NCI-H1092 (cell line): ENCODE data around the gene ZNF594.
"Not testable (repeated sequence)": the region's sequence is repeated elsewhere in the genome, so short reads cannot be mapped to it uniquely, and the experiment has no call there.

Experiments
- DNase-seq: peaks from one replicate; lab custom pipeline; 2025; lab: John Stamatoyannopoulos, UW

The ZNF594 gene

GRCh38 chr17:5201011-5201410 is 9.3 kb upstream of the ZNF594 start:
- DNase-seq, result no peak

DNA sequence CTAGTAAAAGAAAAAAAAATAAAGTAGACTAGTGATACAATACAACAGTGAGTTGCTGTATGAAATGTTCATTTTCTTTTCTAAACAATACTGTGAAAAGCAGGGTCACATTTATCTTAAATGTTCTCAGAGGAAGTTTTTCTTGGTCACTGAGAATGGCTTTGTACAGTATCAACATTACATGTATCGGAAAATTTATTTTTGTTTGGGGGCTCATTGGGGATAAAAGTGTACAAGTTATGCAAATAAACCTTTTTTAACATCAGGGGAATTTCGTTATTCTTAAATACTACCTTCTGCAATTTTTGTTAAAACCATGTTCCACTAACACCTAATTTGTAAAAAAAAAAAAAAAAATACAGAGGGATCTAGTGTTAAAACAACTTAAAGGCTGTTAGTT is 8.7 kb upstream of the ZNF594 start:
- no peak for DNase-seq

DNA sequence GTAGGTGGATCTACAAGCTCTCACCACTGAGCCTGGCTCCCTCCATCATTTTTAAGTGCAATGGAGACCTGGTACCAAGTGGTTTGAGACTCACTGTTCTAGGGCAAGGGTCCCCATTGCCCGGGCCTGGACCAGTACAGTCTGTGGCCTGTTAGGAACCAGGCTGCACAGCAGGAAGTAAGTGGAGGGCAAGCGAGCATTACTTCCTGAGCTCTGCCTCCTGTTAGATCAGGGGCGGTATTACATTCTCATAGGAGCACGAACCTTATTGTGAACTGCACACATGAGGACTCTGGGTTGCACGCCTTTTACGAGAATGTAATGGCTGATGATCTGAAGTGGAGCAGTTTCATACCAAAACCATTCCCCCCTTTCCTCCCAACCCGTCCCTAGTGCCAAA is 6.8 kb upstream of the ZNF594 start:
- no peak for DNase-seq

GRCh38 chr17:5194346-5194745 is 2.7 kb upstream of the ZNF594 start:
- no peak for DNase-seq

DNA sequence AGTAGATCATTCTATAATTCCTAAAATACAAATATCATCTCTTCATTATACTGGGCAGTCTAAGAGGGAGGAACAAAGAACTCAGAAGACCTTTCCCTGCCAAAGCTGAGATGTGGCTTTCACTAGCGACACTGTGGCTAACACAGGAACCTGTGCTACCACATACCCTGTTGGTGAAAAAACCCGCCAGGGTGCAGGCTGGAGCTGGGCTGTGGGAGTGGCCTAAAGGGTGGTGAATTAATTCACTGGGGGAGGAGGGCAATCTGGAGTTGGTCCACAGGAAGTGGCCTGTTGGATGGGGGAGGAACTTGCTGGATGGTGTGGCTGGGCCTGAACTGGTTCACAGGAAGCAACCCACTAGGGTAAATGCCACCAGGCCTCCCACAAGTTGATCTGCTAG is 7.4 kb downstream of the ZNF594 start:
- no peak for DNase-seq

GRCh38 chr17:5183410-5183793 is 8.3 kb downstream of the ZNF594 start:
- no peak for DNase-seq

GRCh38 chr17:5182597-5183409 is 8.9 kb downstream of the ZNF594 start:
- DNase-seq, result no peak

- no peak for DNase-seq
These were observed 10.0 kb downstream of the ZNF594 start for GRCh38 chr17:5181509-5182305.

DNA sequence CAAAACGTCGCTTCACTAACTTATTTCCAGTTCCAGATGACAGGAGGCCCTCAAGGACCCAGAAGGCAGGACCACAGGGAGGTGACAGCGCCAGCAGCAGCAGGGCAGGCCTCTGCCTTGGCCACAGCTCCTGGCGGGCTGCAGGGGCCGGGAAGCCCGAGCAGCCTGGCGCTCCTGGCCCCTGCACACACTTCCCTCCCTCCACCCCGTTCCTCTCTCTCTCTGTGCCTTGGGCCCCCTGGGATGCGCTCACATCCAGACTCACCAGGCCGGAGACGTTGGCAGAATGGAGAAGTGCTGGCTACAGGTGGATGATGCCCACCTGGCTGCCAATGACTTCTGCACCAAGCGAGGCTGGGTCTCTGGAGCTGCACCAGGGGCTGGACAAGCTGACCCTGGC is 12.7 kb downstream of the ZNF594 start:
- DNase-seq, result no peak

- not testable (repeated sequence) for DNase-seq
These were observed 16.6 kb downstream of the ZNF594 start for GRCh38 chr17:5175027-5175426.

DNA sequence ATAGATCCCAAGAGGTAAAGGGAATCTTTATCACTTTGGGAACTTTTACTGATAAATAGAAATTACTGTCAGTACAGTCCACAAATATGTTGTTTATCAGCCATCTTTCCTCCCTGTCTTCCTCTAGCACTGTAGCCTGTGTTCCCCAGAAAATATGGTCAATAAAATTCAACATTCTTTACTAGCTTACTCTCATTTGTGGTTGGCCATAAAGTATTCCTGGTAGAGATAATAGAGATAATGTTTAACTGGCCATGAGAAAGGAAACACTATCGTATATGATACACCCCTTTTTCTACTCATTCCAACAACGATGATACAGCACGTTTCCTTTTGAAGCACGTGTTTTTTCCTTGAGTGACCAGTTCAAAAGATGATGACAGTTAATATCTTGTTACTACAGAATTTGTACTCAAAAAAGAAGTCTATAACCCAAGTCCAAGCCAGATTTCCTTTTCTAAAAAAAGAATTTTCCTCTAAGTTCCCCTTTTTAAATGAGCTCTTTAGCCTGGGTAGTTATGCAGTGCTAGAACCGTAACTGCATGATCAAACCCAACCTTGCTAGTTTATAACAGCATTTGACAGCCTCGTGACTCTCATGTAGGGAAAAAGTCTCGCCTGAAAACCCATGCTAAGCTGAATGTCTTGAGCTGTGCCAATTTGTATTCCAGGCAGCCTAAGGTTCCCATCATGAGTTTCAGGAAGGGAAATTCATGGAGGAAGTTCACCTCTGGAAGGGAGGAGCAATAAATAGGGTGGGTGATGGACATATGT is 25.7 kb downstream of the ZNF594 start:
- DNase-seq, result not testable (repeated sequence)

DNA sequence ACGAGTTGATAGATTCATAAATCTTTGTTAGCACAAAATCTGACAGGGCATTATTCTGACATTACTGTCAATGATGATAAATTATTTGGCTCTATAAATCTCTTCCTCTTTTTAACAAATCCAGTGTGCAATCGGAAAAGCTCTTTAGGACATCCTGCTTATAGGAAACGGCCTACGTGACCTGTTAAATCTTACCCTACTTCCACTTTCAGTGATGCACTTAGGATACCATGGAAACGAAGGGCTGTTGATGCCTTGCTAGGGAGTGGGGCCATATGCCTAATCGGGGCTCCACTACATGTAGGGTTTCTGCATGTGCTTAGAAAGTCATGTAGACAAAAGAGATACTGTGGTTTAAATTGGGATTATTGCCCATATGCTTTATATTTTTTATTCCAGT is 27.2 kb downstream of the ZNF594 start:
- no peak for DNase-seq

DNA sequence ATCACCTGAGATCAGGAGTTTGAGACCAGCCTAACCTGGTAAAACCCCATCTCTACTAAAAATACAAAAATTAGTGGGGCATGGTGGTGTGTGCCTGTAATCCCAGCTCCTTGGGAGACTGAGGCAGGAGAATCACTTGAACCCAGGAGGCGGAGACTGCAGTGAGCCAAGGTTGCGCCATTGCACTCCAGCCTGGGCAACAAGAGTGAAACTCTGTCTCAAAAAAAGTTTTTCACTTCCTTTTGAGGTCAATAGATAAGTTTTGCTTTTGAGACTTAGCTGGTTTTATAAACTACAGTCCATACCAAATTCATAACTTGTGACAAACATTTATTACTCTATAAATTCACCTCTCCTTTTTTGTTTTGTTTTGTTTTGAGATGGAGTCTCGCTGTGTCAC is 29.9 kb downstream of the ZNF594 start:
- not testable (repeated sequence) for DNase-seq

GRCh38 chr17:5160702-5161101 is 31.0 kb downstream of the ZNF594 start:
- DNase-seq, result not testable (repeated sequence)

GRCh38 chr17:5146122-5146521 is 45.5 kb downstream of the ZNF594 start:
- not testable (repeated sequence) for DNase-seq

DNA sequence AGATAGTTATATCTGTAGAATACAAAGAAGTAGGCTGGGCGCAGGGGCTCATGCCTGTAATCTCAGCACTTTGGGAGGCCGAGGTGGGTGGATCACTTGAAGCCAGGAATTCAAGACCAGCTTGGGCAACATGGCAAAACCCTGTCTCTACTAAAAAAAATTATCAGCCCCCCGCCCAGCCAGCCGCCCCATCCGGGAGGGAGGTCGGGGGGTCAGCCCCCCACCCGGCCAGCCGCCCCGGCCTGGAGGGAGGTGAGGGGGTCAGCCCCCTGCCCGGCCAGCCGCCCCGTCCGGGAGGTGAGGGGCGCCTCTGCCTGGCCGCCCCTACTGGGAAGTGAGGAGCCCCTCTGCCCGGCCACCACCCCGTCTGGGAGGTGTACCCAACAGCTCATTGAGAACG is 48.8 kb downstream of the ZNF594 start:
- DNase-seq, result not testable (repeated sequence)

GRCh38 chr17:5139458-5139732 is 52.3 kb downstream of the ZNF594 start:
- no peak for DNase-seq

GRCh38 chr17:5138616-5139457 is 52.8 kb downstream of the ZNF594 start:
- no peak for DNase-seq

GRCh38 chr17:5138198-5138544 is 53.5 kb downstream of the ZNF594 start:
- not testable (repeated sequence) for DNase-seq

GRCh38 chr17:5137511-5138197 is 54.0 kb downstream of the ZNF594 start:
- not testable (repeated sequence) for DNase-seq
